Hematopoietic multipotent progenitor cell treated with erythropoietin and hydrocortisone succinate and interleukin-3 and kit ligand, for 15 days (in vitro differentiated cells): ENCODE data around the gene AIF1.
A peak's percentile ranks its signal among the peaks of the same experiment; 100 is the strongest.

Experiments
- DNase-seq: peaks from one replicate; pipeline ENCODE4 v3.0.0-alpha.2; 2015; ENCODE audit warnings: low spot score

AIF1 gene

DNA sequence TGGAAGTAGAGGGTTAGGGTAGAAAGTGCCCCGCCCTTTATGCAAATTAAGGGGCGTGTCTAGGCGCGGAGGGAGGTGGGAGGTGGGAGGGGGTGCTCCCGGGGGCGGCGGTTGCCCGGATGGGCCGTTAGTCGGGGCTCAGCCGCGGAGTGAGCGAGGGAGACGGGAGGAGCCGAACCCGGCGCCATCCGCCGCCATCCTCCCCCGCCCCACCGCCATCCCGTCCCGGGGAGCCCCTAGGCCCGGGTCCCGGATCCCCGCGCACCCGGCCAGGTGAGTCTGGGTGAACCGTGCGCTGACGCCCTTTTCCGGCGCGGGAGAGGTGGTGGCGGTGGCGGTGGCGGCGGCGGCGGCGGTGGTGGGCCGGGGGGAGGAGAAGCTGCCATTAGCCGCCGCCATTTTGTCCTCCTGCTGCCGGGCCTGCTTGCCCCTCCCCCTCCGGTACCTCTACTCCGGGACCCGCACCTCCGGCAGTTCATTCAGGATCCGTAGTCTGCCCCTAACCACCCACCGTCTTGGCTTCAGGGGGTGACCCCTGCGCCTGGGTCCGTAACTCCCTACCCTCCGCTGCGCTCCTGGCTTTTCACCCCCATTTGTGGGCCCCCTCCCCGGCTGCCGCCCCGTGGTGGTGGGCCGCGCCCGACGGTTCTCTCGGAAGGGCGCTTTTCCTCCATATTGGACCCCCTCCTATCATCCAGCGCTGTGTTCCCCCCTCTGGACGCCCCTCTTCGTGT is 5.7 kb downstream of the AIF1 start, which contains the start of gene PRRC2A:
PRRC2A (plus strand) TSS at position 130 of the 734 bp plus-strand sequence. CDS start 2,075 bp downstream, outside the sequence.
- peak; percentile 70 for DNase-seq

GRCh38 chr6:31621320-31621939 is 6.4 kb downstream of the AIF1 start:
- DNase-seq = peak; percentile 20

GRCh38 chr6:31621991-31622390 is 7.0 kb downstream of the AIF1 start:
- DNase-seq = no peak

- DNase-seq = no peak
Measured at GRCh38 chr6:31622684-31623091, 7.7 kb downstream of the AIF1 start.

DNA sequence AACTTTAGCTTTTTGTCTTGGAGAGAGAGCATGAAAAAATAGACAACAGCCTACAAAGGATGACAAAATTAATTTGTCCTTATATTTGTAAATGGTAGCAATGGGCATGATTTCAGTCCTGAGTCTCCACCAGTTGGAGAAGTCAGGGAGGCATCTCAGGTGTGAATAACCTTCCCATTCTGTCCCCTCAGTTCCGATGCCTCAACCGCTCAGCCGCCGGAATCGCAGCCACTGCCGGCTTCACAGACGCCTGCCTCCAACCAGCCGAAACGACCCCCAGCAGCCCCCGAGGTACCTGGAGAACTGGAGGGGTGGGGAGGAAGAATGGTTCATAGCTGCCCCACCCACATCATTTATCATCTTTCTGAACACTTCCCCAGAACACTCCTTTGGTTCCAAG is 9.0 kb downstream of the AIF1 start:
- no peak for DNase-seq

GRCh38 chr6:31626952-31627351 is 11.9 kb downstream of the AIF1 start:
- no peak for DNase-seq

GRCh38 chr6:31627690-31628287 is 12.8 kb downstream of the AIF1 start:
- no peak for DNase-seq

DNA sequence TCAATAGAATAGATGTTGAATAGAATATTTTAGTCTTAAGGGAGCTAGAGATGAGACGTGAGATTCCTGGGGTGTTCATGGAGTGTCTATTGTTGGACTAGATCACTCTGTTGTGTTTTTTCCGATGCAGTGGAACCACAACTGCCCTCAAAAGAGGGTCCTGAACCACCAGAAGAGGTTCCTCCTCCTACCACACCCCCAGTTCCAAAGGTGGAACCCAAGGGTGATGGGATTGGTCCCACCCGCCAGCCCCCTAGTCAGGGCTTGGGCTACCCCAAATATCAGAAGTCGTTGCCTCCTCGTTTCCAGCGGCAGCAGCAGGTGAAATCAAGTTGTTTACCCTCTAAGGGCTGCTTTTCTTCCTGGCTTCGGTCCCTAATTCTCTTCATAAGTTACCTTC is 14.0 kb downstream of the AIF1 start:
- no peak for DNase-seq

- no peak for DNase-seq
Measured at GRCh38 chr6:31630177-31630934, 15.3 kb downstream of the AIF1 start.

GRCh38 chr6:31631209-31631608 is 16.2 kb downstream of the AIF1 start:
- DNase-seq = no peak

DNA sequence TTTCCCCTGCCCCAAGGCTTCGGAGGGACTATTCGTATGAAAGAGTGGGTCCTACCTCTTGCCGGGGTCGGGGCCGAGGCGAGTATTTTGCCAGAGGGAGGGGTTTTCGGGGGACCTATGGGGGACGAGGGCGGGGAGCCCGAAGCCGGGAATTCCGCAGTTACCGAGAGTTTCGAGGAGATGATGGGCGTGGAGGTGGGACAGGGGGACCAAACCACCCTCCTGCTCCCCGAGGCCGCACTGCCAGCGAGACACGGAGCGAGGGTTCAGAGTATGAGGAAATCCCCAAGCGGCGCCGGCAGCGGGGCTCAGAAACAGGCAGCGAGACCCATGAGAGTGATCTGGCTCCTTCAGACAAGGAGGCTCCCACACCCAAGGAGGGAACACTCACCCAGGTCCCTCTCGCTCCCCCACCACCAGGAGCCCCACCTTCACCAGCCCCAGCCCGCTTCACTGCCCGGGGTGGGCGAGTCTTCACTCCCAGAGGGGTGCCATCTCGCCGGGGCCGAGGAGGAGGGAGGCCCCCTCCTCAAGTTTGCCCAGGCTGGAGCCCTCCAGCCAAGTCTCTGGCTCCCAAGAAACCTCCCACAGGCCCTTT is 16.7 kb downstream of the AIF1 start:
- DNase-seq = no peak

DNA sequence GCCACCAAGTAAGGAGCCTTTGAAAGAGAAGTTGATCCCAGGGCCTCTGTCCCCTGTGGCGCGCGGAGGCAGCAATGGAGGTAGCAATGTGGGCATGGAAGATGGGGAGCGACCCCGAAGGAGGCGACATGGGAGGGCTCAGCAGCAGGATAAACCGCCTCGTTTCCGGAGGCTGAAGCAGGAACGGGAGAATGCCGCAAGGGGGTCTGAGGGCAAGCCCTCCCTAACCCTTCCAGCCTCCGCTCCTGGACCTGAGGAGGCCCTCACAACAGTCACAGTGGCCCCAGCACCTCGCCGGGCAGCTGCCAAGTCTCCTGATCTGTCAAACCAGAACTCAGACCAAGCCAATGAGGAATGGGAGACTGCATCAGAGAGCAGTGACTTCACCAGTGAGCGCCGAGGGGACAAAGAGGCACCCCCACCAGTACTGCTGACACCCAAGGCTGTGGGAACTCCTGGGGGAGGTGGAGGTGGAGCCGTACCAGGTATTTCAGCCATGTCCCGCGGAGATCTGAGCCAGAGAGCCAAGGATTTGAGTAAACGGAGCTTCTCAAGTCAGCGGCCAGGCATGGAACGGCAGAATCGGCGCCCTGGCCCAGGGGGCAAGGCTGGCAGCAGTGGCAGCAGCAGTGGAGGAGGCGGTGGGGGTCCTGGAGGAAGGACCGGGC is 17.4 kb downstream of the AIF1 start:
- no peak for DNase-seq

DNA sequence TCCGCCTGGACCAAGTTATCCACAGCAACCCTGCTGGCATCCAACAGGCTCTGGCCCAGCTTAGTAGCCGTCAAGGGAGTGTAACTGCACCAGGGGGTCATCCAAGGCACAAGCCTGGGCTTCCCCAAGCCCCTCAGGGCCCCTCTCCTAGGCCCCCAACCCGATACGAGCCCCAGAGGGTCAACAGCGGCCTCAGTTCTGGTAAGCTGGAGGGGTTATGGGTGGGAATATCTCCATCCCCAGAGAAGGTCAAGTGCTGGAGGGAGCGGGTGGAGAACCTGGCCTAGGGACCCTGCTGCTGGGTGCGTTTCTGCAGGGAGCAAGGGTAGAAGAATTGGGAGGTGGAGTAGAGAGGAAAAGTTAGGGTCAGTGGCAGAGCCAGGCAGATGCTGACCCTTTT is 18.4 kb downstream of the AIF1 start:
- DNase-seq = no peak

GRCh38 chr6:31634131-31634530 is 19.1 kb downstream of the AIF1 start:
- DNase-seq = no peak

DNA sequence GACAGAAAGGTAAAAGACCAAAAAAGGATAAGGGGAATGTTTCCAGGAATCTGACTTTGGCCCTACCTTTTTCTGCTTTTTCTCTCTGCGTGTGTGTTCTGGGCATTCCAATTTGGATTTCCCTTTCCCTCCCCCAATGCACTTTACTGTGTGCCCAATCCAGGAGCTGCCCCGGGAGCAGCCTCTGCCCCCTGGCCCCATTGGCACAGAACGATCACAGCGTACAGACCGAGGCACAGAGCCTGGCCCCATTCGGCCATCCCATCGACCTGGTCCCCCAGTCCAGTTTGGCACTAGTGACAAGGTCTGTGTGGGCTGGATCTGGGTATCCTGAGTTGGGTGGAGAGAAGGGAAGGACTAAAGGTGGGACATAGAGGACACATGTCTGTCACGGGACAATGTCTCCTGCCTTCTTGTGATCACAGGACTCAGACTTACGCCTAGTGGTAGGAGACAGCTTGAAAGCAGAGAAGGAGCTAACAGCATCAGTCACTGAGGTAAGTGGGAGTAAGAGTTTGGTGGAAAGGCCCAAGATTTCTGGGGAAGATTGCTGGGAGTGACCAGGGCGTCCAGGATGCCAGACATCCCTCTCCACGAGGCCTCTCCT is 20.0 kb downstream of the AIF1 start:
- no peak for DNase-seq

DNA sequence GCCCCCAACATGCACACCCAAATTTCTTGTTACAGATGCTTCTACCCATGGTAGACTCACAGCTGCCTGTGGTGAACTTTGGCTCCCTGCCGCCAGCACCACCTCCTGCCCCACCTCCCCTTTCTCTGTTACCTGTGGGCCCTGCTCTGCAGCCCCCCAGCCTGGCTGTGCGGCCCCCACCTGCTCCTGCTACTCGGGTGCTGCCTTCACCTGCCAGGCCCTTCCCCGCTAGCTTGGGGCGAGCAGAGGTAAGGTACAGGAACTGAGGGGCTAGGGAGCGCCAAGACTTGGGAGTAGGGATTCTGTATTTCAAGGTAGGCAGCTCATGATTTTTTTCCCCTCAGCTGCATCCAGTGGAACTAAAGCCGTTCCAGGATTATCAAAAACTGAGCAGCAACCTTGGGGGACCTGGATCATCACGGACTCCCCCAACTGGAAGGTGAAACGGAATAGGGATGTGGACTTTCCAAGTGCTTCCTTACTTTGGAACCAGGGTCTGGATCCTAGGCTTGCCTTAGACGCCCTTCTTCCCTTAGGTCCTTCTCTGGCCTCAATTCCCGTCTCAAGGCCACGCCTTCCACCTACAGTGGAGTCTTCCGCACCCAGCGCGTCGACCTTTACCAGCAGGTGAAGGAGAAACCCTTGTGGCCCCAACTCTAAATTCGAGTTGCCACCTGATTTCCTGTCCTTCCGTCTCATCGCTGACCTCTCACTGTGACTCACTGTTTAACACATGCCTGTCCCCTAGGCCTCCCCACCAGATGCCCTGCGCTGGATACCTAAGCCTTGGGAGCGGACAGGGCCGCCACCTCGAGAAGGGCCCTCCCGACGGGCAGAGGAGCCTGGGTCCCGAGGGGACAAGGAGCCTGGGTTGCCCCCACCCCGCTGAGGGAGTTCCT is 21.9 kb downstream of the AIF1 start:
- no peak for DNase-seq

DNA sequence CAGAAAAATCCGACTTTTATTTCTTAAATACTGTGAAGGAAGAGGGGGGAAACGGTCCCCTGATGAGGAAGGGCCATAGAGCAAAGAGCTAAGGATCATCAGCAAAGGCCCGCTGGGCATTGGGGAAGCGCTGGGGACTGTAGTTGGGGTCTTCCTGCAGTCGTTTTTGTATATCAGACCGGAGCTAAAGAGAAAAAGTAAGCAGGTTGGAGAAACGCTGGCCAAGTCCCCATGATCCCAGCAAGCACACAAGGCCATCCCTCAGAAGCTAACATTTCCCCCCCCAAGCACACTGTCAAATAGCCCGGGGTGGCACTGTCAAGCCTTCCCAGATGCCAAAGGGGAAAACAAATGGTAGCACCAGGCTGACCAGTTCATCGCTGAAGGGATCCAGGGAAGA is 24.0 kb downstream of the AIF1 start:
- no peak for DNase-seq

- no peak for DNase-seq
Measured at GRCh38 chr6:31639449-31639861, 24.4 kb downstream of the AIF1 start.

GRCh38 chr6:31640612-31641011 is 25.6 kb downstream of the AIF1 start:
- no peak for DNase-seq

GRCh38 chr6:31641370-31641769 is 26.3 kb downstream of the AIF1 start:
- DNase-seq = no peak
